ENCODE results near the gene PATZ1.

DNA sequence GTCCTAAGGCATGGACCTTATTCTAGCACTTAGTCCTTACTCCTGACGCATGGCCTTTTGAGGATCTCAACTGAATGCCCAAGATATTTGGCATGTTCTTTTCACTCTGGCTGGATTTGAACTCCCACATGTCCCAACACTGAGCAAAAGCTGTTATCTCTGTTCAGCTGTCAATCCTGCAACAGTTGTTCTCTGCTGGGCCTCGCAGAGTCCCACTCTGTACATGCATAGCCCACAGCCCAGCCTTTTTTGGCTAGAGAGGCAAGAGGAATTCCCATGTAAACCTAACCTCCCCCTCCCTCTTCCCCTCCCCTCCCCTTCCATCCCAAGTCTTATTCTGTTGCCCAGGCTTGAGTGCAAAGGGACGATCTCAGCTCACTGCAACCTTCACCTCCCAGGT lies 31.5 kb upstream of the PATZ1 start:
- TF ChIP-seq, protein P1, sequence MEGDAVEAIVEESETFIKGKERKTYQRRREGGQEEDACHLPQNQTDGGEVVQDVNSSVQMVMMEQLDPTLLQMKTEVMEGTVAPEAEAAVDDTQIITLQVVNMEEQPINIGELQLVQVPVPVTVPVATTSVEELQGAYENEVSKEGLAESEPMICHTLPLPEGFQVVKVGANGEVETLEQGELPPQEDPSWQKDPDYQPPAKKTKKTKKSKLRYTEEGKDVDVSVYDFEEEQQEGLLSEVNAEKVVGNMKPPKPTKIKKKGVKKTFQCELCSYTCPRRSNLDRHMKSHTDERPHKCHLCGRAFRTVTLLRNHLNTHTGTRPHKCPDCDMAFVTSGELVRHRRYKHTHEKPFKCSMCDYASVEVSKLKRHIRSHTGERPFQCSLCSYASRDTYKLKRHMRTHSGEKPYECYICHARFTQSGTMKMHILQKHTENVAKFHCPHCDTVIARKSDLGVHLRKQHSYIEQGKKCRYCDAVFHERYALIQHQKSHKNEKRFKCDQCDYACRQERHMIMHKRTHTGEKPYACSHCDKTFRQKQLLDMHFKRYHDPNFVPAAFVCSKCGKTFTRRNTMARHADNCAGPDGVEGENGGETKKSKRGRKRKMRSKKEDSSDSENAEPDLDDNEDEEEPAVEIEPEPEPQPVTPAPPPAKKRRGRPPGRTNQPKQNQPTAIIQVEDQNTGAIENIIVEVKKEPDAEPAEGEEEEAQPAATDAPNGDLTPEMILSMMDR (conservative IDR thresholded peaks at IDR 0.05) = no peak
- TF ChIP-seq ZFX (IDR thresholded peaks at IDR 0.05) = no peak
